Measurements from ENCODE around the gene WDTC1. TPM values are rescaled to one million over a fixed set of nuclear protein-coding genes. Genes with fewer than 3 reads are reported as not detected.

Gene WDTC1
- total RNA-seq, 2 donors from 2014 or later = 34.6 to 43.5 TPM

DNA sequence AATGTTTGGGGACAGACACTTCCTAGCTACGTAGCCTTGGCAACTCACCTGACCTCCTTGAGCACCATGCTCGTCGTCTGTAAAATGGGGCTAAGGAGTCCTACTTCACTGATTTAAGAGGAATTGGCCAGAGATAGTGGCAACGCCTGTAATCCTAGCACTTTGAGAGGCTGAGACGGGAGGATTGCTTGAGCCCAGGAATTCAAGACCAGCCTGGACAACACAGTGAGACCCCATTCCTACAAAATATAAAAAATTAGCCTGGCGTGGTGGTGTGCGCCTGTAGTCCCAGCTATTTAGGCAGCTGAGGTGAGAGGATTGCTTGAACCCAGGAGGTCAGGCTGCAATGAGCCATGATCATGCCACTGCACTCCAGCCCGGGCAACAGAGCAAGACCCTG is 111.9 kb downstream of the WDTC1 start:
- DNase-seq (ENCODE audit: low spot score) (no peak), ATAC-seq (ENCODE audit: insufficient number of reproducible peaks, low FRiP score, low read depth) (no peak)
- no peaks in the 10 kb centered on the region for H3K9me3 ChIP-seq
- H3K36me3 ChIP-seq = no peaks in the 10 kb centered on the region
- no peak overlapping the region for H3K27ac ChIP-seq
- TF ChIP-seq, protein P1, sequence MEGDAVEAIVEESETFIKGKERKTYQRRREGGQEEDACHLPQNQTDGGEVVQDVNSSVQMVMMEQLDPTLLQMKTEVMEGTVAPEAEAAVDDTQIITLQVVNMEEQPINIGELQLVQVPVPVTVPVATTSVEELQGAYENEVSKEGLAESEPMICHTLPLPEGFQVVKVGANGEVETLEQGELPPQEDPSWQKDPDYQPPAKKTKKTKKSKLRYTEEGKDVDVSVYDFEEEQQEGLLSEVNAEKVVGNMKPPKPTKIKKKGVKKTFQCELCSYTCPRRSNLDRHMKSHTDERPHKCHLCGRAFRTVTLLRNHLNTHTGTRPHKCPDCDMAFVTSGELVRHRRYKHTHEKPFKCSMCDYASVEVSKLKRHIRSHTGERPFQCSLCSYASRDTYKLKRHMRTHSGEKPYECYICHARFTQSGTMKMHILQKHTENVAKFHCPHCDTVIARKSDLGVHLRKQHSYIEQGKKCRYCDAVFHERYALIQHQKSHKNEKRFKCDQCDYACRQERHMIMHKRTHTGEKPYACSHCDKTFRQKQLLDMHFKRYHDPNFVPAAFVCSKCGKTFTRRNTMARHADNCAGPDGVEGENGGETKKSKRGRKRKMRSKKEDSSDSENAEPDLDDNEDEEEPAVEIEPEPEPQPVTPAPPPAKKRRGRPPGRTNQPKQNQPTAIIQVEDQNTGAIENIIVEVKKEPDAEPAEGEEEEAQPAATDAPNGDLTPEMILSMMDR (IDR thresholded peaks at IDR 0.05) = no peak
- H3K27me3 ChIP-seq (replicated peaks; ENCODE audit: insufficient read depth) = no peaks in the 10 kb centered on the region
- peaks cover 9 to 25% of the 10 kb centered on the region in 2 donors for H3K4me1 ChIP-seq (ENCODE audit: control insufficient read depth in 1 of 2, low read depth in 2 of 2)
- H3K4me3 ChIP-seq = no peak overlapping the region

DNA sequence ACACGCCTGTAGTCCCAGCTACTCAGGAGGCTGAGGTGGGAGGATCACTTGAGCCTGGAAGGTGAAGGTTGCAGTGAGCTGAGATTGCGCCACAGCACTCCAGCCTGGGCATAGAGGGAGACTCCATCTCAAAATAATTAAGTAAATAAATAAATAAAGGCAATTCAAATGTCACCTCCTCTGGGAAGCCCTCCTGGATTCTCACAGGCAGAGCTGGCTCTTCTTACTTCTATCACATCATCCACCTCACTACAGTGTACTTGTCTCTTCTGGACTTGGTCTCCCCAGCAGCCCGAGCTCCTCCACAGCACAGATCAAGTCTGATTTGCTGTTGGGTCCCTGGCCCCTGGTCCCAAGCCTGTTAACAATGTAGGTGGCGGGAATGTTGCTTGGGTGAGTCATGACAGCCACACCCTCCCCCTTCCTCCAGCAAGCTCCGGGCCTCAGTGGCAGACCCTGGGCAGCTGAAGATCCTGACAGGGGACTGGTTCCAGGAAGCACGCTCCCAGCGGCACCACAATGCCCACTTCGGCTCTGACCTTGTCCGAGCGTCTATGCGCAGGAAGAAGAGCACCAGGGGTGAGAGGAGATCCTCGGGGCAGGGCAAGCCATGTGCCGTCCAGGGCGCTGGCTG is 112.7 kb downstream of the WDTC1 start:
- ATAC-seq (ENCODE audit: insufficient number of reproducible peaks, low FRiP score, low read depth) (no peak), DNase-seq (ENCODE audit: low spot score) (no peak)
- TF ChIP-seq, protein P1 (IDR thresholded peaks at IDR 0.05) = no peak
- Histone ChIP-seq H3K36me3 (no peaks in the 10 kb centered on the region), H3K27ac (no peak overlapping the region), H3K27me3 (replicated peaks; ENCODE audit: insufficient read depth) (no peaks in the 10 kb centered on the region), H3K4me1 (ENCODE audit: control insufficient read depth in 1 of 2, low read depth in 2 of 2) (peaks cover 9 to 26% of the 10 kb centered on the region in 2 donors), H3K4me3 (no peak overlapping the region), H3K9me3 (no peaks in the 10 kb centered on the region)

DNA sequence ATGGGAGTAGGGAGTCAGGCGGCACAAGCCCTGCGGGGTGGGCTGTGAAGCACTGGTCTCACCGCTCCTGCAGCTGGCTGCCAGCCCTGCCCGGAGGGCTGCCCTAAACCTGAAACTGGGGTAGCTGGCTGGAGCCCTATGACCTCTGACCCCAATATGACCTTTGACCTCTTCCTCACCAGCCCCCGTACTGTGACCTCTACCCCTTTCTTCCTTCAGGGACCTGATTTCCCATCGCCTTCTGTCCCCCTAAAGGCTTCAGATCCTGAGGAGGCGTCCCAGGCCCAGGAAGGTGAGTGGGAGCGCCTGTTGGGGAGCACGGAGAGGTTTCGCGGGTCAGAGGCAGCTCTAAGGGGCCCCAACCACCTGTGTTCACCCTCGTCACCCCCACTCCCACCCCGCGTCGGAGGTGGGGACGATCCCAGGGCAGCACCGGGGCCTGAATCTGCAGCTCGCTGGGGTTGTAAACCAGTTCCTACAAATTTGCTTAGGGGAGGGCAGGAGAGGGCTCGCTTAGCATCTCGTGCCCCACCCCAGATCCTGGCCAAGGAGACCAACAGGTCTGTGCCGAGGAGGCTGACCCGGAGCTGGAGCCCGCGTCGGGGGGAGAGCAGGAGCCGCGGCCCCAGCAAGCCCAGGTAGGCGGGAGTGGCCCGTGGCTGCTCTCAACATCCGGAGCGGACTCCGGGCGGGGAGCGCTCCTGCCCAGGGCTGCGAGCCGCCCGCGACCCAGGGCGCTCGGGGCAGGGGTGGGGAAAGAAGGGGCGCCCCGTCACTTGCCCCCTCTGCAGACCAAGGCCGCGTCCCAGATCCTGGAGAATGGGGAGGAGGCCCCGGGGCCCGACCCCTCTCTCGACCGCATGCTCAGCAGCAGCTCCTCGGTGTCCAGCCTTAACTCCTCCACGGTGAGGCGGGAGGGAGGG is 114.7 kb downstream of the WDTC1 start:
- H3K27ac ChIP-seq = no peak overlapping the region

DNA sequence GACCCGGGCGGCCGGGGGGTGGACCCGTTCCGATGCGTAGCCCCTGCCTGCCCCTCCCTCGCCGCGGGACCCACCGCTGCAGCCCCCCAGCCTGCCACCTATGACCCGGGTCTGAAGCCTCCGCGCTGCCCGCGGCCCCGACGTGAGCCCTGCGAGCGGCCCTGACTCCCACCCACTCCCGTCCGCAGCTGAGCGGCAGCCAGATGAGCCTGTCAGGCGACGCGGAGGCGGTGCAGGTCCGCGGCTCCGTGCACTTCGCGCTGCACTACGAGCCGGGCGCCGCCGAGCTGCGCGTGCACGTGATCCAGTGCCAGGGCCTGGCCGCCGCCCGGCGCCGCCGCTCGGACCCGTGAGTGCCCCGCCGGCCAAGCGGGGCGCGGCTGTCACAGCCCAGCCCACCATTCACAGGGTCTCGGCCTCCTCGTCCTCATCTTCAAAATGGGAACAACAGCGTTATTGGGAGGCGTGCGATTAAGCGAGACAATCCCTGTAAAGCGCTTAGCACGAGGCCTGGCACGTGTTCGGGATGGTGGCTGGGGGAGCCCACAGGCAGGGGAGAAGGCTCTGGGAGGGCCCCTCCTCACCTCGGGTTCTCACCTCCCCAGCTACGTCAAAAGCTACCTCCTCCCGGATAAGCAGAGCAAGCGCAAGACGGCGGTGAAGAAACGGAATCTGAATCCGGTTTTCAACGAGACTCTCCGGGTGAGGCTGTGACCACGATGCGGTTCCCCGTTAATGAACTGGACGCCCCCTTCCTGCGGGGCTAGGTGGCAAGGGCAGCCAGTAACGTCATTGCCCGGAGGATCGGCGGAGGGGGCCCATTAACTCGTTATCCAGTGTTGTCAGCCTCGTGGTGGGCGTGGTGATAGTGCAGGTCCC is 115.6 kb downstream of the WDTC1 start:
- DNase-seq (ENCODE audit: low spot score) (no peak), ATAC-seq (ENCODE audit: insufficient number of reproducible peaks, low FRiP score, low read depth) (peak; percentile 53)
- Histone ChIP-seq H3K9me3 (no peaks in the 10 kb centered on the region), H3K27ac (no peak overlapping the region), H3K4me3 (peak overlapping the region; percentile 73), H3K4me1 (ENCODE audit: control insufficient read depth in 1 of 2, low read depth in 2 of 2) (peaks cover 9 to 26% of the 10 kb centered on the region in 2 donors), H3K27me3 (replicated peaks; ENCODE audit: insufficient read depth) (no peaks in the 10 kb centered on the region), H3K36me3 (peaks cover 6% of the 10 kb centered on the region)
- TF ChIP-seq, protein P1 (IDR thresholded peaks at IDR 0.05) = no peak

More for the DNA sequence above, 114.7 kb downstream of the WDTC1 start:
- DNase-seq (ENCODE audit: low spot score) = no peak
- Histone ChIP-seq H3K9me3 (no peaks in the 10 kb centered on the region), H3K27me3 (replicated peaks; ENCODE audit: insufficient read depth) (no peaks in the 10 kb centered on the region), H3K4me1 (ENCODE audit: control insufficient read depth in 1 of 2, low read depth in 2 of 2) (peaks cover 9 to 26% of the 10 kb centered on the region in 2 donors), H3K36me3 (peaks cover 5% of the 10 kb centered on the region), H3K4me3 (peak overlapping the region; percentile 73)
- no peak for ATAC-seq (ENCODE audit: insufficient number of reproducible peaks, low FRiP score, low read depth)
- TF ChIP-seq, protein P1 (IDR thresholded peaks at IDR 0.05) = no peak
